ENCODE measurements around the gene HEXB.

GRCh38 chr5:74660140-74660539, 24.9 kb upstream of the HEXB start:
- TF ChIP-seq, protein P1, sequence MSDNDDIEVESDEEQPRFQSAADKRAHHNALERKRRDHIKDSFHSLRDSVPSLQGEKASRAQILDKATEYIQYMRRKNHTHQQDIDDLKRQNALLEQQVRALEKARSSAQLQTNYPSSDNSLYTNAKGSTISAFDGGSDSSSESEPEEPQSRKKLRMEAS (IDR thresholded peaks at IDR 0.05), result no peak
- TF ChIP-seq ZMYM3 (CRISPR knock-in tag; IDR thresholded peaks at IDR 0.05) (no peak), HDAC6 (IDR thresholded peaks at IDR 0.05; ENCODE audit: low read depth, low read length) (no peak), ZNF451 (CRISPR knock-in tag; IDR thresholded peaks at IDR 0.05) (no peak), KLF13 (CRISPR knock-in tag; IDR thresholded peaks at IDR 0.05) (no peak), EZH2 (conservative IDR thresholded peaks at IDR 0.05; ENCODE audit: low read depth, low read length) (no peak), YEATS2 (CRISPR knock-in tag; IDR thresholded peaks at IDR 0.05; ENCODE audit: borderline replicate concordance) (no peak)

All from HepG2 (cell line).